ENCODE data around the gene ZNF320. TPM values are rescaled to one million over a fixed set of nuclear protein-coding genes. Genes with fewer than 3 reads are reported as not detected.

Gene ZNF320
- total and polyA plus RNA-seq, 9 of the 15 experiments (the other 6 are each of a cell fraction or from before 2014, with no cell fraction given) = 5.4 to 25.6 (median 11.7) TPM

GRCh38 chr19:52897138-52897935 is at the start of gene ZNF320 (continued):
- TF ChIP-seq, protein P1, sequence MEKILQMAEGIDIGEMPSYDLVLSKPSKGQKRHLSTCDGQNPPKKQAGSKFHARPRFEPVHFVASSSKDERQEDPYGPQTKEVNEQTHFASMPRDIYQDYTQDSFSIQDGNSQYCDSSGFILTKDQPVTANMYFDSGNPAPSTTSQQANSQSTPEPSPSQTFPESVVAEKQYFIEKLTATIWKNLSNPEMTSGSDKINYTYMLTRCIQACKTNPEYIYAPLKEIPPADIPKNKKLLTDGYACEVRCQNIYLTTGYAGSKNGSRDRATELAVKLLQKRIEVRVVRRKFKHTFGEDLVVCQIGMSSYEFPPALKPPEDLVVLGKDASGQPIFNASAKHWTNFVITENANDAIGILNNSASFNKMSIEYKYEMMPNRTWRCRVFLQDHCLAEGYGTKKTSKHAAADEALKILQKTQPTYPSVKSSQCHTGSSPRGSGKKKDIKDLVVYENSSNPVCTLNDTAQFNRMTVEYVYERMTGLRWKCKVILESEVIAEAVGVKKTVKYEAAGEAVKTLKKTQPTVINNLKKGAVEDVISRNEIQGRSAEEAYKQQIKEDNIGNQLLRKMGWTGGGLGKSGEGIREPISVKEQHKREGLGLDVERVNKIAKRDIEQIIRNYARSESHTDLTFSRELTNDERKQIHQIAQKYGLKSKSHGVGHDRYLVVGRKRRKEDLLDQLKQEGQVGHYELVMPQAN (IDR thresholded peaks at IDR 0.05; ENCODE audit: borderline replicate concordance) = peak; percentile 73
- TF ChIP-seq, protein P2, sequence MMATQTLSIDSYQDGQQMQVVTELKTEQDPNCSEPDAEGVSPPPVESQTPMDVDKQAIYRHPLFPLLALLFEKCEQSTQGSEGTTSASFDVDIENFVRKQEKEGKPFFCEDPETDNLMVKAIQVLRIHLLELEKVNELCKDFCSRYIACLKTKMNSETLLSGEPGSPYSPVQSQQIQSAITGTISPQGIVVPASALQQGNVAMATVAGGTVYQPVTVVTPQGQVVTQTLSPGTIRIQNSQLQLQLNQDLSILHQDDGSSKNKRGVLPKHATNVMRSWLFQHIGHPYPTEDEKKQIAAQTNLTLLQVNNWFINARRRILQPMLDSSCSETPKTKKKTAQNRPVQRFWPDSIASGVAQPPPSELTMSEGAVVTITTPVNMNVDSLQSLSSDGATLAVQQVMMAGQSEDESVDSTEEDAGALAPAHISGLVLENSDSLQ (IDR thresholded peaks at IDR 0.05) = peak; percentile 92
- TF ChIP-seq DPF2 (IDR thresholded peaks at IDR 0.05) (0 out of 2 replicates have a peak, but pooled peaks have one; percentile 2), EP400 (IDR thresholded peaks at IDR 0.05) (peak; percentile 89), C11orf30 (IDR thresholded peaks at IDR 0.05; ENCODE audit: low read depth) (peak; percentile 31; the same call in 1 of the 2 replicates), JUND (IDR thresholded peaks at IDR 0.05; ENCODE audit: borderline replicate concordance, low read depth, low read length) (peak; percentile 22; the same call in 1 of the 2 replicates), JUND (tag; IDR thresholded peaks at IDR 0.05; ENCODE audit: borderline replicate concordance, low read depth, low read length) (no peak; the same call in 2 of the 3 replicates), ASH1L (IDR thresholded peaks at IDR 0.05; ENCODE audit: borderline replicate concordance, low read depth, partially characterized antibody) (peak; percentile 49), EGR1 (conservative IDR thresholded peaks at IDR 0.05) (peak; percentile 56), HLTF (IDR thresholded peaks at IDR 0.05) (no peak), KLF10 (CRISPR knock-in tag; IDR thresholded peaks at IDR 0.05) (no peak), KDM5B (IDR thresholded peaks at IDR 0.05; ENCODE audit: insufficient replicate concordance, low read depth, low read length) (peak; percentile 83), ARNT (IDR thresholded peaks at IDR 0.05) (peak in 1 of 2 experiments; percentile 44; a peak in 1 of 4 replicates), NR2C1 (IDR thresholded peaks at IDR 0.05) (peak; percentile 96), NR2C1 (tag; IDR thresholded peaks at IDR 0.05) (peak; percentile 96)
- TF ChIP-seq, protein P3, sequence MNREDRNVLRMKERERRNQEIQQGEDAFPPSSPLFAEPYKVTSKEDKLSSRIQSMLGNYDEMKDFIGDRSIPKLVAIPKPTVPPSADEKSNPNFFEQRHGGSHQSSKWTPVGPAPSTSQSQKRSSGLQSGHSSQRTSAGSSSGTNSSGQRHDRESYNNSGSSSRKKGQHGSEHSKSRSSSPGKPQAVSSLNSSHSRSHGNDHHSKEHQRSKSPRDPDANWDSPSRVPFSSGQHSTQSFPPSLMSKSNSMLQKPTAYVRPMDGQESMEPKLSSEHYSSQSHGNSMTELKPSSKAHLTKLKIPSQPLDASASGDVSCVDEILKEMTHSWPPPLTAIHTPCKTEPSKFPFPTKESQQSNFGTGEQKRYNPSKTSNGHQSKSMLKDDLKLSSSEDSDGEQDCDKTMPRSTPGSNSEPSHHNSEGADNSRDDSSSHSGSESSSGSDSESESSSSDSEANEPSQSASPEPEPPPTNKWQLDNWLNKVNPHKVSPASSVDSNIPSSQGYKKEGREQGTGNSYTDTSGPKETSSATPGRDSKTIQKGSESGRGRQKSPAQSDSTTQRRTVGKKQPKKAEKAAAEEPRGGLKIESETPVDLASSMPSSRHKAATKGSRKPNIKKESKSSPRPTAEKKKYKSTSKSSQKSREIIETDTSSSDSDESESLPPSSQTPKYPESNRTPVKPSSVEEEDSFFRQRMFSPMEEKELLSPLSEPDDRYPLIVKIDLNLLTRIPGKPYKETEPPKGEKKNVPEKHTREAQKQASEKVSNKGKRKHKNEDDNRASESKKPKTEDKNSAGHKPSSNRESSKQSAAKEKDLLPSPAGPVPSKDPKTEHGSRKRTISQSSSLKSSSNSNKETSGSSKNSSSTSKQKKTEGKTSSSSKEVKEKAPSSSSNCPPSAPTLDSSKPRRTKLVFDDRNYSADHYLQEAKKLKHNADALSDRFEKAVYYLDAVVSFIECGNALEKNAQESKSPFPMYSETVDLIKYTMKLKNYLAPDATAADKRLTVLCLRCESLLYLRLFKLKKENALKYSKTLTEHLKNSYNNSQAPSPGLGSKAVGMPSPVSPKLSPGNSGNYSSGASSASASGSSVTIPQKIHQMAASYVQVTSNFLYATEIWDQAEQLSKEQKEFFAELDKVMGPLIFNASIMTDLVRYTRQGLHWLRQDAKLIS (CRISPR knock-in tag; IDR thresholded peaks at IDR 0.05) = peak; percentile 90
- TF ChIP-seq, protein P4, sequence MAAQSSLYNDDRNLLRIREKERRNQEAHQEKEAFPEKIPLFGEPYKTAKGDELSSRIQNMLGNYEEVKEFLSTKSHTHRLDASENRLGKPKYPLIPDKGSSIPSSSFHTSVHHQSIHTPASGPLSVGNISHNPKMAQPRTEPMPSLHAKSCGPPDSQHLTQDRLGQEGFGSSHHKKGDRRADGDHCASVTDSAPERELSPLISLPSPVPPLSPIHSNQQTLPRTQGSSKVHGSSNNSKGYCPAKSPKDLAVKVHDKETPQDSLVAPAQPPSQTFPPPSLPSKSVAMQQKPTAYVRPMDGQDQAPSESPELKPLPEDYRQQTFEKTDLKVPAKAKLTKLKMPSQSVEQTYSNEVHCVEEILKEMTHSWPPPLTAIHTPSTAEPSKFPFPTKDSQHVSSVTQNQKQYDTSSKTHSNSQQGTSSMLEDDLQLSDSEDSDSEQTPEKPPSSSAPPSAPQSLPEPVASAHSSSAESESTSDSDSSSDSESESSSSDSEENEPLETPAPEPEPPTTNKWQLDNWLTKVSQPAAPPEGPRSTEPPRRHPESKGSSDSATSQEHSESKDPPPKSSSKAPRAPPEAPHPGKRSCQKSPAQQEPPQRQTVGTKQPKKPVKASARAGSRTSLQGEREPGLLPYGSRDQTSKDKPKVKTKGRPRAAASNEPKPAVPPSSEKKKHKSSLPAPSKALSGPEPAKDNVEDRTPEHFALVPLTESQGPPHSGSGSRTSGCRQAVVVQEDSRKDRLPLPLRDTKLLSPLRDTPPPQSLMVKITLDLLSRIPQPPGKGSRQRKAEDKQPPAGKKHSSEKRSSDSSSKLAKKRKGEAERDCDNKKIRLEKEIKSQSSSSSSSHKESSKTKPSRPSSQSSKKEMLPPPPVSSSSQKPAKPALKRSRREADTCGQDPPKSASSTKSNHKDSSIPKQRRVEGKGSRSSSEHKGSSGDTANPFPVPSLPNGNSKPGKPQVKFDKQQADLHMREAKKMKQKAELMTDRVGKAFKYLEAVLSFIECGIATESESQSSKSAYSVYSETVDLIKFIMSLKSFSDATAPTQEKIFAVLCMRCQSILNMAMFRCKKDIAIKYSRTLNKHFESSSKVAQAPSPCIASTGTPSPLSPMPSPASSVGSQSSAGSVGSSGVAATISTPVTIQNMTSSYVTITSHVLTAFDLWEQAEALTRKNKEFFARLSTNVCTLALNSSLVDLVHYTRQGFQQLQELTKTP (IDR thresholded peaks at IDR 0.05; ENCODE audit: low read depth in 1 of 2, partially characterized antibody in 2 of 2) = peak in 1 of 2 experiments; percentile 22

Measured in K562 (cell line).